Stimulated activated CD8-positive, alpha-beta memory T cell treated with anti-CD3 and anti-CD28 coated beads, Interleukin-4, amount 100 ng/mL, for 48 hours (primary cell): ENCODE data around the gene ELF1.
"Not testable (repeated sequence)": the region's sequence is repeated elsewhere in the genome, so short reads cannot be mapped to it uniquely, and the experiment has no call there.

Source experiments
- DNase-seq: peaks from one replicate; pipeline ENCODE4 v3.0.0-alpha.2; 2020

The ELF1 gene

GRCh38 chr13:40981361-40981760 lies 37.8 kb downstream of the ELF1 start:
- DNase-seq: no peak

DNA sequence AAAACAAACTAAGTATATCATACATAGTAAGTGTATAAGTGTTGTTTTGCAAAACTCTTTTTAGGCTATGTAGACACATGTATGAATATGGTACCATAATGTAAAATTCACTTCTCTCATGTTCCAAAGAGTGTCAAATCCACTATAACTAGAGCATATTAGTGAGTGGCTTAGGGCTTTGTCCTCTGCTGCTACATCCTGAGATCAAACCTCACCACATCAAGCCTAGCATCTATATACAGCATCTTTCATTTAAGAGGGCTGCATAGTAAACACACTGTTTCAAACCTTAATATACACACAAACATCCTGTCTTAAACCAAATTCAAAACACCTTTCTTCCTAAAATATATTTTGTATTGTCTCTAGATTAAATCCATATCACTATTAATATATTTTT lies 38.7 kb downstream of the ELF1 start:
- DNase-seq: no peak

DNA sequence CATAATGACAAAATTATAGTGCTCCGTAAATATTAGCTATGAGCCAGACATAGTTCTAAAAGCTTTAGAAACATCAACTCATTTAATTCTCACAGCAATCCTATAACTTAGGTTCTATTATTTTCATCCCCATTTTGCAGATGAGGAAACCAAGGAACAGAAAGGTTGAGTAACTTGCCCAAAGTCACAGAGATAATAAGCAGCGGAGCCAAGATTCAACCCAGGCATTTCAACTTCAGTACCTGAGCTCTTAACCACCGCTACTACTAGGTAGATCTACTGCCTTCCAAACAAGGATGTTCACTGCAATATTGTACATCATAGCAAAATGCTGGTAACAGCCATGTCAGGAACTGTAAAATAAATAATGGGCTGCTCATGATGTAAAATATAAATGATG lies 39.9 kb downstream of the ELF1 start:
- no peak for DNase-seq

GRCh38 chr13:40978109-40978508 lies 41.0 kb downstream of the ELF1 start:
- not testable (repeated sequence) for DNase-seq

GRCh38 chr13:40975441-40975840 lies 43.7 kb downstream of the ELF1 start:
- DNase-seq: no peak

GRCh38 chr13:40974460-40975407 lies 44.4 kb downstream of the ELF1 start:
- no peak for DNase-seq

DNA sequence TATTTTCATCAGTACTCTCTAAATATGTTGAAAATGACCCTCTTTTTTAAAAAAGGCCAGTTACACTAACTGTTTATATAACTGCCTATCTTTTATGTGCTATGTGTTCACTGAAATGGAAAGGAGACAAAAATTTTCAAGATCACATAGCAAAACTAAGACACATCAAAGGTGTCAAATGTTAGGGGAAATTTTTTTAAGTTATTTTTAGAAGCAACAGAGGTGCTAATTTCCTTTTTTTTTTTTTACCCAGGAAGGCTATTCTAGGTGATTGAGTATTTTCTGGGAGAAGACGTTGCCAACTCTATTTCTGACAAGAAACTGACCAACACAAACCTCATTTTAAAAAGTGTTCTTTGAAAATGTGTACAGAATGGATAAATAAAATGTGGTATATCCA lies 45.7 kb downstream of the ELF1 start:
- DNase-seq: no peak

- DNase-seq: no peak
Measured at GRCh38 chr13:40971321-40971720, 47.8 kb downstream of the ELF1 start.

- DNase-seq: no peak
Measured at GRCh38 chr13:40970803-40971202, 48.3 kb downstream of the ELF1 start.

DNA sequence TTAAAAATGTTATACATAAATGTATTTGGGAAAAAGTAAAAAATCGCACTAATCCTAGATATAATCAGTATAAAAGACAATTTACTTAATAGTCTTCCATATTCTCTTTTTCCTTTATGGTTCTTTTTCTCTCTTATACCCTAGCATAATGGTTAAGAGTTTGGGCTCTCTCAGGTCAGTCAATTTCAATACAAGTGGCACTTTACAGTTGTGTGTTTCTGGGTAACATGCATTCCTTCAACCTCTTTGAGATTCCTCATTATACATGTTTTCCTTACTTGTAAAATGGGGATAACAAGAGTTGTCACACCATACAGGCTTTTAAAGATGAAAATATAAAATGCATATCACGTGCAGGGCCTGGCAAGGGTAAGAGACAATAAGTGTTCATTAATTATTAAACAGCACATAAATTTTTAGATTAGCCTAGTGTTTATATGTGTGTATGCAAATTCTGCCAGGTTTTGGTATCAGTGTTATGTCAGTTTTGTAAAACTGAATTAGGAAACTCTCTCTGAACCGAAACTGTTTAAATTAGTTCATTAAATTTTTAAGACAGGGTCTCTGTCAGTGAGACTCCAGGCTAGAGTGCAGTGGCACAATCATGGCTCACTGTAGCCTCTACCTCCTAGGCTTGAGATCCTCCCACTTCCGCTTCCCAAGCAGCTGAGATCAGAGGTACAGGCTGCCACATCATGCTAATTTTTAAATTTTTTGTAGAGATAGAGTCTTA lies 49.8 kb downstream of the ELF1 start:
- DNase-seq: no peak

- DNase-seq: no peak
Measured at GRCh38 chr13:40968416-40969000, 50.6 kb downstream of the ELF1 start.

DNA sequence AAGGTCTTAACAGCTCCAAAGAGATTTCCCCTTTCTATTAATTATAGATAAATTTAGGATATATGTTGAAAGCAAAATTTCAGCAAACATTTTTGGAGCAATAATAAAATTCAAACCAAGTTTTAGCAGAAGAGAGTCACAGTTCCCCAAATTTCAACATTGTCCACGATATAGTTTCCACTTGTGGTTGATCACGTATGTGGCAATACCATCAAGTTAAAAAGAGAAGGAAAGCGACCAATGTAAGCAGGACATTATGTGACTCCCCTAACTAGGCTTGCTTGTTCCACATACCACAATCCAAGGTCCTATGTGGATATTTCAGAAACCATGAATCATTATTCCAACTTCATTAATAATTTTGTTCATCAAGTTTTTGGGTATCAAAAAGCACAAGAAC lies 52.8 kb downstream of the ELF1 start:
- DNase-seq: no peak

DNA sequence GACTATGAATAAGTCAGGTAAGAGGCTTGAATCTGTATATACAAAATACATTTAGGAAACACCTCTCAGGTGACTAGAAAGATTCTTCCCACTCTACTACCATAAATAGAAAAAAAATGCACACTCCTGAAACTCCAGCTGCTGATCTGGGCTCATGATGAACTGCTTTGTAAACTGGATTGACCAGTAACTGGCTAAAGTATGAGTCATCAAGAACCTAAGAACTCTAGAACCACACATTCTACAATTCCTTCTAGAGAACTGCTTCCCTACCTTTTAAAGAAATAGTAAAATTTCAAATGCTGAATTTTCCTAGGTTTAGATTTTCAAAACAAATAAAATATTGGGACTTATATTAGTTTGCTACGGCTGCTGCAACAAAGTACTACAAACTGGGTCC lies 55.2 kb downstream of the ELF1 start:
- no peak for DNase-seq

GRCh38 chr13:40961826-40962225 lies 57.3 kb downstream of the ELF1 start:
- no peak for DNase-seq

GRCh38 chr13:40961214-40961613 lies 57.9 kb downstream of the ELF1 start:
- DNase-seq: no peak

DNA sequence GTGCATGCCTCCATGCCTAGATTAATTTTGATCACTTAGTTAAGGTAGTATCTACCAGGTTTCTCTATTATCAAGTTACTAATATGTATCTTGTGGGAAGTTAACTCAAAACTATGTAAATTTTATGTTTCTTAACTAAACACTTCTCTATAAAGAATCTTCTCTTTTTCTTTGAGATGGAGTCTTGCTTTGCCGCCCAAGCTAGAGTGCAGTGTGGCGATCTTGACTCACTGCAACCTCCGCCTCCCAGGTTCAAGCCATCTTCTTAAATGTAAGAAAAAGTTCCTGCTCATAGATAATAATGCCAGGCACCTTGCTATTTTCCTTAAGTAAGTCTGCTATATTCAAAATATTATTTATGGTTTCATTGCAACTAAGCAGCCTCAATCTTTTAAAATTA lies 58.4 kb downstream of the ELF1 start:
- DNase-seq: no peak

- no peak for DNase-seq
Measured at GRCh38 chr13:40958655-40959054, 60.5 kb downstream of the ELF1 start.

DNA sequence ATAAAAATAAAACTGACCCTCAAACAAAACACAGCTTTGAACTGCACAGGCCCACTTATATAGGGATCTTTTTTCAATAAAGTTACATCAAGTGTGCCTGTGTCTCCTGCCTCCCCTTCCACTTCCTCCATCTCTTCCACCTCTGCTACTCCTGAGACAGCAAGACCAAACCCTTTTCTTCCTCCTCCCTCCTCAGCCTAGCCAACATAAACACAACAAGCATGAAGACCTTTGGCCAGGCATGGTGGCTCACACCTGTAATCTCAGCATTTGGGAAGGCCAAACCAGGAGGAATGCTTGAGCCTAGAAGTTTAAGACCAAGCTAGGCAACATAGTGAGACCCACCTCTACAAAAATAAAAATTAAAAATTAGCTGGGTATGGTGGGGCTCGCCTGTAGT lies 72.6 kb downstream of the ELF1 start:
- DNase-seq: no peak

DNA sequence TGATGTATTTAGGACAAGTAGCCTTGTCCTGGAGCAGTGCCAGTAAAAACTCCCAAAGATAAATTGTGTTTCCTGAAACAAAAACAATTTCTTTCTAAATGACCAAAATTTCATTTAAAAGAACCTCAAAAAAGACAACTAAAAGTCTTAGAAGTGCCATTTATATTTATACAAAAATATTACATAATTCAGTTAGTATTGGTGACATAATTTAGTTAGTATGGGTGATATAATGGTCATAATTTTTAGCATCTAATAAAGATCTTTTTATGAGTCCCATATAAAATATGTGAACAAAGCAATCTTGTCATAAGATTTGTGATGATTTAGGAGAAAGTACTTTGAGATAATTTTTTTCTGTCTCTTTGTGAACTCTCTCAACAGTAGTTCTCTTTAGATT lies 76.0 kb downstream of the ELF1 start:
- no peak for DNase-seq

- DNase-seq: no peak
Measured at GRCh38 chr13:40941581-40941980, 77.5 kb downstream of the ELF1 start.

DNA sequence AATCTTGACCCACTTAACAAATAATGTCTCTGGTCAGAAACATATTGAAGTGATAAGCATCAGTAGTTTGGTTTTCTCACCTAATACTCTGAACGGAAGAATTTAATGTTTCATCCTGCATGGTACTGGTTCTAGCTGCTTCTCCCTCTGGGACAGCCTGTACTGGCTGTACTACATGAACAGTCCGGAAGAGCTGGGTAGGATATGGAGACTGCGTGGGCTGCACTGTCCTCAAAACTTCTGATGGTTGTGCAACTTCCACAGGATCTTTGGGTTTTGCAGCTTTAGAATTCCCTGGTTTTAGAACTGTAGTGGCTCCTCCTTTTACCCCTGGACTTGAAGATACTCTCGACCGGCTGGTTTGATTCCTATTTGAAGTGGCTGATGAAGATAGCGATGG lies 78.3 kb downstream of the ELF1 start:
- DNase-seq: no peak

- DNase-seq: no peak
Measured at GRCh38 chr13:40933508-40934204, 85.5 kb downstream of the ELF1 start.

DNA sequence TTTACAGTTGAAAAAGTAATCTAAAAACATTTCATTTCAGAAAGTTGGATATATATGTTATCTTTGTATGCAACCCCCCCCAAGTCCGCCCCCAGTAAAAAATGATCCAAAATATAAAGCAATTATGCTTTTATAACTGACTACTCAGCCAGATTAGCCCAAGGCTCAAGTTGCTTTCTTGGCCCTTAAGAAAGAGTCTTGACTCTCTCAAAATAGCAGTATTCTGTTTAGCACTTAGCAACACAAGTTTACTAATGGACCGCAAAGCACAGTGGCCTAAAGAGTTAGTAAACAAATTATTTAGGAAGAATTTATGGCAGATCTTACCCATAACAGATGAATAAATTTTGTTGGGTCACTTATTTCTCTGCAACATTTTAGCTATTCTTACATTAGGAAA lies 86.9 kb downstream of the ELF1 start:
- no peak for DNase-seq
